MCF 10A (cell line): ENCODE measurements around the gene SLC22A7. TPM values are rescaled to one million over a fixed set of nuclear protein-coding genes. Genes with fewer than 3 reads are reported as not detected.

Experiments used
- BruUV-seq: library from RNA; stranded (reverse); fragments of 400-500 nt; replicated peaks from 2 replicates; lab custom pipeline; 2021; lab: Mats Ljungman, UMichigan
- CTCF ChIA-PET: fragments of 300-600 bp; sonication (Branson Sonifier 250); formaldehyde crosslinking; extraction: SDS; loops from one replicate; lab custom pipeline; 2021; ENCODE audit warnings: antibody characterized with exemption, inconsistent platforms; lab: Yijun Ruan, JAX
- POLR2A ChIA-PET: fragments of 300-600, 350-650 bp; sonication (Branson Sonifier 250); formaldehyde crosslinking; extraction: SDS; loops from one replicate; lab custom pipeline; 2020; ENCODE audit warnings: antibody characterized with exemption, inconsistent platforms; lab: Yijun Ruan, JAX
- DNase-seq: peaks from one replicate; pipeline ENCODE4 v3.0.0-alpha.2; 2018; ENCODE audit not compliant: unreplicated experiment
- H3K27ac Mint-ChIP-seq: one replicate; pipeline ENCODE4 v1.8.0; 2022; ENCODE audit warnings: mild to moderate bottlenecking, low read depth, mixed read lengths; ENCODE audit not compliant: unreplicated experiment
- H3K27me3 Mint-ChIP-seq: one replicate; pipeline ENCODE4 v1.8.0; 2022; ENCODE audit warnings: mixed read lengths; ENCODE audit not compliant: insufficient read depth, unreplicated experiment
- H3K36me3 Mint-ChIP-seq: one replicate; pipeline ENCODE4 v1.8.0; 2022; ENCODE audit warnings: mild to moderate bottlenecking, moderate library complexity, mixed read lengths; ENCODE audit not compliant: insufficient read depth, unreplicated experiment
- H3K4me1 Mint-ChIP-seq: one replicate; pipeline ENCODE4 v1.8.0; 2022; ENCODE audit warnings: mixed read lengths; ENCODE audit not compliant: insufficient read depth, unreplicated experiment
- H3K4me3 Mint-ChIP-seq: one replicate; pipeline ENCODE4 v1.8.0; 2022; ENCODE audit warnings: mild to moderate bottlenecking, moderate library complexity, mixed read lengths; ENCODE audit not compliant: unreplicated experiment
- H3K9me3 Mint-ChIP-seq: one replicate; pipeline ENCODE4 v1.8.0; 2022; ENCODE audit warnings: mixed read lengths; ENCODE audit not compliant: unreplicated experiment
- intact Hi-C: fragments of 100-400 bp; cut with micrococcal nuclease; formaldehyde crosslinking; loops from 2 replicates; pipeline ENCODE4 v1.14.1; 2022
- total RNA-seq: library from RNA; stranded (reverse); gene quantifications from 2 replicates; pipeline ENCODE4 v1.2.3, GENCODE V29; 2022
- TF ChIP-seq, protein P1 (sequence below): fragments of 200-600 bp; IDR thresholded peaks from one replicate; pipeline ENCODE4 v1.8.0; 2022; ENCODE audit warnings: antibody characterized with exemption, mild to moderate bottlenecking; ENCODE audit not compliant: unreplicated experiment

The SLC22A7 gene
- total RNA-seq, 1 experiment from 2014 or later = not detected

DNA sequence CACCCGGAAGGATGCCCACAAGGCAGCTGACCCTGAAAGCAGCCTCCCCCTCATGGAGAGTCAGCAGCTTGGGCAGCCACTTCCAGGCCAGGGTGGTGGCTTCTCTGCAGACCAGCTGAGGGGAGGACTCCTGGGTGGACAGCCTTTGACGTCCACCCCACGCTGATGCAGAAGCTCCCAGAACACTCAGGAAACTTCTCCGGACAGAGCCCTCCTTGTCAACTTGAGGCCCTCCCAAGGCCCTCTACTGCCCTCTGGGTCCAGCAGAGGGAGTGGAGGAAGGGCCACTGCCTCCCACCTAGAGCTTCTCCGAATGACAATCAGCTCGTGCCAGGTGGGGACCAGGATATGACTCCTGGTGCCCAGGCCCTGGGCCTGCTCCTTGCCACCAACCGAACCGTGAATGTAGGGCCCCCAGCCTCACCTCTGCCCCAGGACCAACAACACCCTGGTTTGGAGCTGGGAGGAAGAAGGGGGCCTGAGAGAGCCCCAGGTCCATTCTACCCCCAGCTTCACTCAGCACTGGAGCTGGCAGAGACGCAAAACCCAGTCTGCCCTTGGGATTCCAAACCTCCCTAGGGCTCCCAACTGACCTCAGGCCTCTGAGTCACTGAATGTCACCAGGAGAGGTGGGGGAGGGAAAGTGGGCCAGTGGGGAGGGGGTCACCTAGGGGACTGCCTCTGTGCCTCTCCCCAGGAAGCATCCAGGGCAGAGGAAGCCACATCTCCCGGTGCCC, 10.9 kb upstream of the SLC22A7 start:
- Mint-ChIP-seq H3K4me3 (no peak overlapping the region), H3K9me3 (no peaks in the 10 kb centered on the region), H3K27me3 (peaks cover 25% of the 10 kb centered on the region), H3K27ac (no peak overlapping the region), H3K36me3 (no peaks in the 10 kb centered on the region), H3K4me1 (no peaks in the 10 kb centered on the region)
- ChIA-PET CTCF (interaction anchor here (0.6 kb wide), 1 partner anchor 255 kb away, joined by 3 read pairs; no protein-coding TSS in a partner anchor), POLR2A (no interaction called here)
- DNase-seq = no peak
- TF ChIP-seq, protein P1, sequence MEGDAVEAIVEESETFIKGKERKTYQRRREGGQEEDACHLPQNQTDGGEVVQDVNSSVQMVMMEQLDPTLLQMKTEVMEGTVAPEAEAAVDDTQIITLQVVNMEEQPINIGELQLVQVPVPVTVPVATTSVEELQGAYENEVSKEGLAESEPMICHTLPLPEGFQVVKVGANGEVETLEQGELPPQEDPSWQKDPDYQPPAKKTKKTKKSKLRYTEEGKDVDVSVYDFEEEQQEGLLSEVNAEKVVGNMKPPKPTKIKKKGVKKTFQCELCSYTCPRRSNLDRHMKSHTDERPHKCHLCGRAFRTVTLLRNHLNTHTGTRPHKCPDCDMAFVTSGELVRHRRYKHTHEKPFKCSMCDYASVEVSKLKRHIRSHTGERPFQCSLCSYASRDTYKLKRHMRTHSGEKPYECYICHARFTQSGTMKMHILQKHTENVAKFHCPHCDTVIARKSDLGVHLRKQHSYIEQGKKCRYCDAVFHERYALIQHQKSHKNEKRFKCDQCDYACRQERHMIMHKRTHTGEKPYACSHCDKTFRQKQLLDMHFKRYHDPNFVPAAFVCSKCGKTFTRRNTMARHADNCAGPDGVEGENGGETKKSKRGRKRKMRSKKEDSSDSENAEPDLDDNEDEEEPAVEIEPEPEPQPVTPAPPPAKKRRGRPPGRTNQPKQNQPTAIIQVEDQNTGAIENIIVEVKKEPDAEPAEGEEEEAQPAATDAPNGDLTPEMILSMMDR = no peak
- BruUV-seq = no TSS peak
- intact Hi-C loops = no loop called here

DNA sequence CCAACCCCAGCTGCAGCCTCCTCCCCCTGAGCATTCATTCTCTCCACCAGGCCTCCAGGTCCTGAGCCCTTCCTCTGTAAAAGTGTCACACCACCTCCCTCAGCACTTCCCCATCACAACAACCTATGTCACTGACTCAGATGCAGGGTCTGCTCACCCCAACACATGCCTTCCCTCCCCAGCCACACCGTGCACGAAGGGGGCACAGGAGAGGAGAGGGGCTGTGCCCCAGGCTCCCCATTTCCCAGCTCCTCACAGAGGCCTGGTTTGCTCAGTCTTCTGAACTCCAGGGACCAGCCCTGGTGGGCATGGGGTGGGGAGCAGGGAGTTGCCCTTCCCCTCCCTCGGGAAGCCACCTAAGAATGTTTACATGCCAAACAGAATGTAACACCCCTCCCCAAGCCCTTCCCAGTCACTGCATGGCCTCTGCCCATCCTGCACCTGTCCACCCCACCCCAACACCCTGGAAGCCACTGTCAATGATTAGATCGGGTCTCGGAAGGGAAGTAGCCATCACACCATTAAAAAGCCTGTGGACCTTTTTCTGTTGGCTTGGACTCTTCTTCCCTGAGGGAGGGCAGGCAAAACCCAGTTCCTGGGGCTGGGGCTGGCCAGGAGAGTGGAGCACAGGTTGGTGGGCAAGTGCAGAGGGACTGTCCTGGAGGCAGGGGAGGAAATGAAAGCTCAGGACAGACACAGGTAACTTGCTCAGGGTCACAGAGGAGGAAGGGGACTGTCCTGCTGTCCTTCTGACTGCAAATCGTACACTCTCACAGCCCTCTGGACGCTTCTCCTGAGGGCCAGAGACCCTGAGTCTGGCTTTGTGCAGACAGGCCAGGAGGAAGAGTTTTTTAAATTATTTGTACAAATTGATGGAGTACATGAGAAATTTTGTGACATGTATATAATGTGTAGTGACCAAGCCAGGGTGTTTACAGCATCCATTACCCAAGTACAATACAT, 10.1 kb upstream of the SLC22A7 start:
- H3K9me3 Mint-ChIP-seq = no peaks in the 10 kb centered on the region
- CTCF ChIA-PET = interaction anchor here (1.1 kb wide), 1 partner anchor 11 kb away, joined by 4 read pairs; no protein-coding TSS in a partner anchor
- H3K4me1 Mint-ChIP-seq = no peaks in the 10 kb centered on the region
- BruUV-seq = no TSS peak
- TF ChIP-seq, protein P1 = no peak
- intact Hi-C loops = no loop called here
- H3K27ac Mint-ChIP-seq = no peak overlapping the region
- POLR2A ChIA-PET = no interaction called here
- H3K4me3 Mint-ChIP-seq = no peak overlapping the region
- no peak for DNase-seq
- no peaks in the 10 kb centered on the region for H3K36me3 Mint-ChIP-seq
- peaks cover 17% of the 10 kb centered on the region for H3K27me3 Mint-ChIP-seq

DNA sequence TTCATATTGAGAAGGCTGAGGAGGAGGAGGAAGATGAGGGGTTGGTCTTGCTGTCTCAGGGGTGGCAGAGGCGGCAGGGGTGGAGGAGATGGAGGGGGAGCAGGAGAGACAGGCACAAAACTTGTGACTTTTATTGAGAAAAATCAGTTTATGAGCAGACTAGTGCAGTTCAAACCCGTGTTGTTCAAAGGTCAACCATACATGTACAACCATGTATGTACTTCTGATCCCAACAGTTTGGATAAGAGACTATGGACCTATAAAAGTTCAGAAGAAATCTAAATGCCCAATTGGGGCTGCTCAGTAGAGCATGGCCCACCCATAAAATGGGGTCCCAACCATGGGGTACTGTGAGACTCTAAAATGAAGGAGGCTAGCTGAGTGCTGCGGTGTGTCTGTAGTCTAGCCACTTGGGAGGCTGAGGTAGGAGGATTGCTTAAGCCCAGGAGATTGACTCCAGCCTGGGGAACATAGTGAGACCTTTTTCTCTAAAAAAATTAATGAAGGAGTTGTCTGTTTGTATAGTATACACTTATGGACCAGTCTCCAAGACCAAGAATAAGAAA, 7.6 kb upstream of the SLC22A7 start:
- no peaks in the 10 kb centered on the region for H3K4me1 Mint-ChIP-seq
- H3K27ac Mint-ChIP-seq = no peak overlapping the region
- intact Hi-C loops = no loop called here
- H3K27me3 Mint-ChIP-seq = peaks cover 13% of the 10 kb centered on the region
- H3K36me3 Mint-ChIP-seq = no peaks in the 10 kb centered on the region
- TF ChIP-seq, protein P1 = no peak
- no peak overlapping the region for H3K4me3 Mint-ChIP-seq
- CTCF ChIA-PET = interaction anchor here (0.6 to 0.7 kb wide), 2 partner anchors 99 to 180 kb away, joined by 3 to 4 read pairs; no protein-coding TSS in a partner anchor
- BruUV-seq = no TSS peak
- POLR2A ChIA-PET = no interaction called here
- no peaks in the 10 kb centered on the region for H3K9me3 Mint-ChIP-seq
- no peak for DNase-seq
